T-helper 1 cell treated with Interleukin-12 subunit alpha and Interleukin-12 subunit beta and Interleukin-4 antibody, amounts not matched to agents 30 μg/mL and 1 μg/mL, for 36 hours (primary cell): ENCODE data around the gene NPR2.

ENCODE experiments used
- H3K27ac Mint-ChIP-seq: one replicate; pipeline ENCODE4 v1.8.0; 2021; ENCODE audit warnings: mild to moderate bottlenecking, mixed read lengths
- H3K27me3 Mint-ChIP-seq: one replicate; pipeline ENCODE4 v1.8.0; 2021; ENCODE audit warnings: low read depth, mixed read lengths
- H3K36me3 Mint-ChIP-seq: one replicate; pipeline ENCODE4 v1.8.0; 2021; ENCODE audit warnings: low read depth, mixed read lengths
- H3K4me1 Mint-ChIP-seq: one replicate; pipeline ENCODE4 v1.8.0; 2021; ENCODE audit warnings: low read depth, mixed read lengths
- H3K4me3 Mint-ChIP-seq: one replicate; pipeline ENCODE4 v1.8.0; 2021; ENCODE audit warnings: mild to moderate bottlenecking, moderate library complexity, mixed read lengths
- H3K9me3 Mint-ChIP-seq: one replicate; pipeline ENCODE4 v1.8.0; 2021; ENCODE audit warnings: mixed read lengths

NPR2 gene

DNA sequence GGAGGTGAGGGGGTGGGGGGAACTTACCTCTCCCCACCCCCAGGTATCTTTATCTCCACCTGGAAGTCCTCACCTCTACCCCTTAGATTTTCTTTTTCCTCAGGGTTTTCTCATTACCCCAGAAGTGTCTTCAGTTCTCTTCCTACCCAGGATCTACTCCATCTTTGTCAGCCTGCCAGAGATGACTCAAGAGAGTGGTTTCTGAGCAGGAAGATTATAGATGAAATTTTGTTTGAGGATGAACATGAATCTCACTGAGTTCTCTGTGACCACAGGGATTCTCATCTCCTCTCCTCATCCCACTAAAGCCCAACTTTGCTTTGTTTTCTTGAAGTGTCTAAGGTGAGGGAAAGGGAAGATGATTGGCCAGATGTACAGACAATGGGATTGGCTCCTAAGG lies 28.7 kb downstream of the NPR2 start:
- Mint-ChIP-seq H3K27me3 (peaks cover 20% of the 10 kb centered on the region), H3K4me3 (no peak overlapping the region), H3K9me3 (no peaks in the 10 kb centered on the region), H3K4me1 (peaks cover 7% of the 10 kb centered on the region), H3K36me3 (peaks cover 1% of the 10 kb centered on the region), H3K27ac (no peak overlapping the region)

DNA sequence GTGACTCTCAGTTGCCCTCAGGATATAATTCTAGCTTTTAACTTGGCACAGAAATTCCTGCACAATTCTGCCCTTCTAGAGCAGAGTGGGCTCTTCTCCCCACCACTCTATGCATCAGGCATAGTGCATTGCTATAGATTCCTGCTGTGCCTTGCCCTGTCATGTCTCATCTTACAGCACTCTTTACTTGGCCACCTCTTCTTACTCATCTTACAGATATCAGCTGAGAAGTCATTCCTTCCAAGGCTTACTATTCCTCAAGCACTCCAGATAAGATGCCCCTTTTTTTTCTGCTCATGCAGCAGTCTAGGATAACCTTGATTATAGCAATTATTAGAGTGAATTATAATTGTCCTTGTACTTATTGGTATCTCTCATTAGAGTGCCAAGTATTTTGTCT lies 31.5 kb downstream of the NPR2 start:
- Mint-ChIP-seq H3K9me3 (no peaks in the 10 kb centered on the region), H3K27ac (no peak overlapping the region), H3K36me3 (no peaks in the 10 kb centered on the region), H3K4me3 (no peak overlapping the region), H3K4me1 (peaks cover 9% of the 10 kb centered on the region), H3K27me3 (peaks cover 14% of the 10 kb centered on the region)

DNA sequence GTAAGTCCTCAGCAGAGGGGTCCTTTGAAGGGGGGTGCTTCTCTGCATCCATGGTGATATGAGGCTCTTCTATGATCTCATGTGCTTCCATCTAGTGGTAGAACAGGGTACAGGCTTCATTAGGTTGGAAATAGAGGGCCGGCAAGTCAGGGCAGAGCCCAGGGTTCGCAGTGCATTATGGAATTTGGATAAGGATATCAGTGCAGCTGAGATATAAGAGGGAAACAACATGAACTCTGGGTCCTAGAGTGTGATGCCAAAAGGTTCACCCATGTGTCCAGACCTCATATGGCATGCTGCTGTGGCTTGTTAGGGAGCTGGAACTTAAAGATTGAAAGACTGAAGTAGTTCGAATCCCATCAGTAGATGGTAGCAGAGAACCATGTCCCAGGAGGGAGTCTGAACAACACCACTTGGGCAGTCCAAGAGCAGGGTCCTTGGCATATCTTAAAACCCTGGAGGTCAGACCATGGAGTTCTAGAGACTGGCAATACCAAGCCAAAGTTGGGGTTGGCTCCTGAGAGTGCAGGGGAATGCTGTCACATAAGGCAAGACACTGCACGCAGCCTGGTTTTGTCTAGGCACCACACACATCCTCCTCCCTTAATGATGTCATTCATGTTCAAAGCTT lies 34.8 kb downstream of the NPR2 start:
- H3K27ac Mint-ChIP-seq: no peak overlapping the region
- H3K4me1 Mint-ChIP-seq: peaks cover 21% of the 10 kb centered on the region
- no peaks in the 10 kb centered on the region for H3K36me3 Mint-ChIP-seq
- H3K27me3 Mint-ChIP-seq: peaks cover 4% of the 10 kb centered on the region
- no peaks in the 10 kb centered on the region for H3K9me3 Mint-ChIP-seq
- peak overlapping the region; percentile 6 for H3K4me3 Mint-ChIP-seq

DNA sequence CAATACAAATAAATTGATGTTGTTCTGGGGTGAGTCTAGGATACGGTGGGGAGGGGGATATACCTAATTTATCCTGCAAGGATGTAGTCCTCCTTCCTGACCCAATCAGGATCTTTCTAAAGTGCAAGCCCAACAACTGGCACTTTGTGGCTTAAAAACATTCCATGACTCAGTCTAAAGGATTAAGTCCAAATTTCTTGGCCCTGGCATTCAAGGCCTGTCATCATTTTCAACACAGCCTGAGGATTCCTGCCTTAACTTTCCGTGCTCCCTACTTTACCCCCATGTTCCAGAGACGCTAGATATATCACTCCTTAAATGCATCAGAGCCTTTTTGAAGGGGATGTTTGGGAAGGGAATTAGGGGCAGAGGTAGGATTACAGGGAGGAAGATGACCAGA lies 36.1 kb downstream of the NPR2 start:
- H3K4me3 Mint-ChIP-seq: peak overlapping the region; percentile 64
- peak overlapping the region; percentile 37 for H3K27ac Mint-ChIP-seq
- H3K36me3 Mint-ChIP-seq: no peaks in the 10 kb centered on the region
- H3K9me3 Mint-ChIP-seq: no peaks in the 10 kb centered on the region
- peaks cover 21% of the 10 kb centered on the region for H3K4me1 Mint-ChIP-seq
- H3K27me3 Mint-ChIP-seq: peaks cover 4% of the 10 kb centered on the region

DNA sequence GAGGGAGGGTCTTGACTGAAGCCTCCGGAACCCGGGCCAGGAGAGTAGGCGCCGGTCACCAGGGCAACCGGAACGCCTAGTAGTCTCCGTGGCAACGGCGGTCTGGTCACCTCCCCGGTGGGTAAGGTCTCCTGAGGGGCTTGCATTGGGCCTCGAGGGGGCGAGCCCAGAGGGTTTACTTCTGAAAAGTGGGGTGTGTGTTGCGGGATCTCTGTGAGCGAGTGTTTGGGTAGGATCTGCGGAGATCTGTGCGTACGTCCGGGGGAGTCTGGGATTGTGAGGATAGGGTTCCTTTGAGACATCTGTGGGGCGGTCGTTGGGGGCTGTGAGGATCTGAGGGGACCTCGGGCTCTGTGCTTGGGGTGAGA lies 37.3 kb downstream of the NPR2 start, which contains the start of gene FAM221B:
FAM221B (minus strand) TSS at position 17 of the 368 bp plus-strand sequence. CDS start 2,571 bp downstream, outside the sequence.
- Mint-ChIP-seq H3K27ac (peak within 1 kb of the TSS; percentile 89), H3K36me3 (no peaks in the 10 kb centered on the region), H3K27me3 (peaks cover 4% of the 10 kb centered on the region), H3K4me3 (peak within 1 kb of the TSS; percentile 94), H3K4me1 (peaks cover 23% of the 10 kb centered on the region), H3K9me3 (no peaks in the 10 kb centered on the region)

DNA sequence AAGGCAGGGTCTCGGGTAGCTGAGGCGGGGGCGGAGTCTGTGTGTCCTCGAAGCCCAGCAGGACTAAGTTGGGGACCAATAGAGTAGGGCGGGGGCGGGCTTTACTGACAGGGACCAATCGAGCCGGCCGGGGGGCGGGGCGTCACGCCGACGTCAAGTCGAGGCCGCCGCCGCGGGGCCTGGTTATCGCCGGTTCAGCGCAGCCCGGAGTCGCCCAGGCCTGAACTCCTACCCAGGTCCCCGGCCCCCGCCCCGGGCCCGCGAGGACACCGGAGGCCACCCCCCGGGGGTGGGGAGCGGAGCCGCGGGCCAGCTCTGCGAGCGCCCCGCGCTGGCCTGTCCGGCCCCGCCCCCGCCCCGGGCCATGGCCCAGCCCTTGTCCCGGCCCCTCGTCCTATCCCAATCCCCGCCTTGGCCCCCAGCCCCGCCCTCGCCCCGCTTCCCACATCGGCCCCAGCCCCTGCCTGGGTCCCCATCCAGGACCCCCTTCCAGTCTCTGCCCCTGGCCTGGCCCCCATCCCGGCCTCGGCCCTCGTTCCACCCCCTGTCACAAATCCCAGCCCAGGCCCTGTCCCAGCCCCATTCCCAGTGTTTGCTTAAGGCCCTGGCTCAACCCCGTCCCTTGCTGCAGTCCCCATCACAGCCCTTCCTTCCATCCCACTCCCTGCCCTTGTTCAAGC lies 37.8 kb downstream of the NPR2 start, which contains the start of gene TMEM8B:
TMEM8B (plus strand) TSS at position 145 of the 680 bp plus-strand sequence; CDS start at position 365, 220 bp downstream.
- H3K4me3 Mint-ChIP-seq: peak within 1 kb of the TSS; percentile 94
- H3K9me3 Mint-ChIP-seq: no peaks in the 10 kb centered on the region
- H3K27ac Mint-ChIP-seq: peak within 1 kb of the TSS; percentile 89
- no peaks in the 10 kb centered on the region for H3K36me3 Mint-ChIP-seq
- H3K4me1 Mint-ChIP-seq: peaks cover 23% of the 10 kb centered on the region
- peaks cover 4% of the 10 kb centered on the region for H3K27me3 Mint-ChIP-seq

DNA sequence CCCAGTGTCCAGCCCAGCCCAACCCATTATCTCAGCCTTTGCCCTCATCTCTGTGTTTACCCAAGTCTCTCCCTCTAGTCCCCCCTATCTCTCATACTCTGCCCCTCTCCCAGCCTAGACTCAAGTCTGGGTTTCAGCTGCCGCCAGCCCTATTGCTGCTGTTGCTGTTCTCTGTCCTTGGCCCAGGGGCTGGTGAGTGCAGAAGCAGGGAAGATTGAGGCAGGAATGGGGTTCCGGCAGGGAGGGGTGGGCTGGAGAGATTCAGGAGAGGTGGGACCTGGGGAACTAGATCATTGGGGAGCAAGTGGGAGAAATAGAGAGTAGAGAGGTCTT lies 38.3 kb downstream of the NPR2 start:
- Mint-ChIP-seq H3K4me3 (peak overlapping the region; percentile 89), H3K36me3 (no peaks in the 10 kb centered on the region), H3K9me3 (no peaks in the 10 kb centered on the region), H3K27me3 (peaks cover 4% of the 10 kb centered on the region), H3K4me1 (peaks cover 28% of the 10 kb centered on the region), H3K27ac (peak overlapping the region; percentile 74)

DNA sequence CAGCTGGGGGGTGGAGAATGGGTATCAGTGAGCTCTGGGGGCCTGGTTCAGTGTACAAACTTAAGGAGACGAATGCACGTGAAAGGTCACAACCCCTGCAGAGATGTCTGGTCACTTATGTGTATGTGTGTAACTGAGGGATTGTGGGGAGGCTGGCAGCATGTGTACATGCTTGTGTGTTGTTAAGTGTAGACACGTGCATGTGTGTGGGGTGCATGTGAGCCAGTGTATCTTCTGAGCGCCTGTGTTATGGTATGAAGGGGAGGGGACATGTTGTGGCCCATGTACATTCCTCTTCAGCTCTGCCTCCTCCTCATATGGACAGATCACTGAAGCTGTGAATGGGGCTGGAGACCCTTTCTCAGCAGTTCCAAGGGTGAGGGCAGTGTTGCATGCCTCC lies 39.6 kb downstream of the NPR2 start:
- Mint-ChIP-seq H3K27me3 (peaks cover 4% of the 10 kb centered on the region), H3K27ac (no peak overlapping the region), H3K4me1 (peaks cover 25% of the 10 kb centered on the region), H3K36me3 (no peaks in the 10 kb centered on the region), H3K4me3 (no peak overlapping the region), H3K9me3 (no peaks in the 10 kb centered on the region)

DNA sequence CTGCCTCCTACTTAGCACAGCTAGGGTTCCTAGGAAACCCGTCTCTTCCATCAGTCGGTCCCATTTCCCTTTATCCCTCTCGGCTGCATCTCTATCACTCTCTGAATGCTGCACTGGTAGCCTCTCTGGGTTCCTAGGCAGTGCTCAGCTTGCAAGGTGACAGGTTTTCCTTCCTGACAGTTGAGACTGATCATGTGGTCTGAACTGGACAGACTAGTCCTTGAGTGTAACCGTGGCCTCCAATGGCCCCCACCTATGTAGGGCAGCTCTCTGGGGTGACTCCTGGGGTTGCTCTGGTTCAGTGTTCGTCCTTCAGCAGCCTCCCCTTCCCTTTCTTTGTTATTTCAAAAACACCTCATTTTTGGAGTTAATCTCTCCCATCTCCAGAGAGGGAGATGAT lies 41.4 kb downstream of the NPR2 start:
- Mint-ChIP-seq H3K9me3 (no peaks in the 10 kb centered on the region), H3K4me3 (no peak overlapping the region), H3K4me1 (peaks cover 22% of the 10 kb centered on the region), H3K36me3 (no peaks in the 10 kb centered on the region), H3K27ac (no peak overlapping the region), H3K27me3 (no peaks in the 10 kb centered on the region)

DNA sequence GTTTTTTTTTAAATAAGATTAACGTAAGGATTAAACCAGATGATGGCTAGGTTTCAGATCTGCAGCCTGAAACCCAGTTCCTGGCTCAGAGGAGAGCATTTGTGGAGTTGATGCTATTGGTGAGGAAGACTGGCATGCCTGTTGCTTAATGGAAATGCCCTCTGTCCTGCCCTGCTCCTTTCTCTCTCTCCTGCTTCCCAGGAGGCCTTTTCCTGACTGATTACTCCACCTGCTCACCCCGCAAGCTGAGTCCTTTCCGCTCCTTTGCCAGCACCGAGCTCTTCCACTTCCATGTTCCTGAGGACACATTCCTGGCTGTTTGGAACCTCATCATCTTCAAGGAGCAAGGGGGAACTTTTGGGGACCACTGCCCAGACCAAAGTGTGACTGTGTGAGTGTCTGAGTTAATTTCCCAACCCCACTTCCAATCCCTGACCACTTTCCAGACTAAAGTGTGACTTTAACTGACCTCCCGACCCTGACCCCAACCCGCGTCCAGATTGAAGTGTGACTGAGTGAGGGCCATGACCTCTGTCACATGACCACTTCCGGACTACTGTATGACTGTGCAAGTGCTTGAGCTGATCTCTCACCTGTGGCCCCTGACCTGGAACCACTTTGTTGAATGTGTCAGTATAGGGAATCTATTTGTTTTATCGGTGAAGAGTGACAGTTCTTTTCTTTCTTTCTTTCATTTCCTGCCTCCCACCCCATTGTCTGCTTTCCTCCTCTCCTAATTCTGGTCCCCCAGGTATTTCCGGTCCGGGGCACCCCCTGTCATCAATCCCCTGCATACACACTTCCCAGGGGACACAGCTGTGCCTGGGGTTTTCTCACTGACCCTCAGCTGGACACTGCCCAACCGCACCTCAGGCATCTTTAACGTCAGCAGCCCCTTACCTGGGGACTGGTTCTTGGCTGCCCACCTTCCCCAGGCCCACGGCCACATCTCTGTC lies 43.1 kb downstream of the NPR2 start:
- Mint-ChIP-seq H3K4me3 (no peak overlapping the region), H3K27ac (no peak overlapping the region), H3K4me1 (peaks cover 12% of the 10 kb centered on the region), H3K36me3 (no peaks in the 10 kb centered on the region), H3K9me3 (no peaks in the 10 kb centered on the region), H3K27me3 (no peaks in the 10 kb centered on the region)

DNA sequence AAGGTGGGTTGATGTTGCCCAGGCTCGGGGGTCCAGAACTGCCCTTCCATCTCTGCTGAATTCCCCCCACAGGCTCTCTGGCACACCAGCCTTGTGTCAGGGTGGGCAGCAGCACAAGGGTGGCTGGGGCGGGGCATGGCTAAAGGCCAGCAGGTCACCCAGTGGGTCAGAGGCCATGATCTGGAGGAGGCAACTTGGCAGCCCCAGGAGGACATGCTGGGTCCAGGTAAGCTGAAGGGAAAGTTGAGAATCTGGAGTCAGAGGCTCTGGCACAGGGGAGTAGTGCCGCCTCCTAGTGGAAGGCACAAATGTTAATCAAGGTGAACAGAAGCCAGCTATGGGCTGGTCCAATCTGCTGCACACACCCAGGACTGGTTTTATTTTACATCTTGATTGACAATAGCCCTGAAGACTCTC lies 43.8 kb downstream of the NPR2 start:
- Mint-ChIP-seq H3K9me3 (no peaks in the 10 kb centered on the region), H3K4me3 (no peak overlapping the region), H3K36me3 (no peaks in the 10 kb centered on the region), H3K4me1 (peaks cover 6% of the 10 kb centered on the region), H3K27ac (no peak overlapping the region), H3K27me3 (no peaks in the 10 kb centered on the region)

DNA sequence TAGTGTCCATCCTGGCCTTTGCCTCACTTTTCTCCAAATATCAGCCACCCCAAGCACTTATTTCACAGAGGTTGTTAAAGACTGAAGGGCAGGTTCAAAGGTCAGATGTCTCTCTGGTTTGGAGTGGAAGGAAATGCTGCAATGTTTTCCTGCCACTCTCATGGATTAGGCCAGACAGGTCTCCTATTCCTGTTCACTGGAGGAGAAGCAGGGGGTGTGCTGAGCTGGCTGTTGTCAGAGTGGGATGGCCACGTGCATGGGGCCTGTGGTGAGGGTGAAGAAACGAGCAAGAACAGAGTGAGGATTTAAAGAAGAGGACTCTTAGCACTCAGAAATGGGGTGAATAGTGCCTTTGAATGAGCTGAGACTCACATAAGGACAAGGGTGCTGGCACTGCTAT lies 44.4 kb downstream of the NPR2 start:
- Mint-ChIP-seq H3K4me3 (no peak overlapping the region), H3K36me3 (no peaks in the 10 kb centered on the region), H3K4me1 (peaks cover 6% of the 10 kb centered on the region), H3K9me3 (no peaks in the 10 kb centered on the region), H3K27me3 (no peaks in the 10 kb centered on the region), H3K27ac (no peak overlapping the region)

DNA sequence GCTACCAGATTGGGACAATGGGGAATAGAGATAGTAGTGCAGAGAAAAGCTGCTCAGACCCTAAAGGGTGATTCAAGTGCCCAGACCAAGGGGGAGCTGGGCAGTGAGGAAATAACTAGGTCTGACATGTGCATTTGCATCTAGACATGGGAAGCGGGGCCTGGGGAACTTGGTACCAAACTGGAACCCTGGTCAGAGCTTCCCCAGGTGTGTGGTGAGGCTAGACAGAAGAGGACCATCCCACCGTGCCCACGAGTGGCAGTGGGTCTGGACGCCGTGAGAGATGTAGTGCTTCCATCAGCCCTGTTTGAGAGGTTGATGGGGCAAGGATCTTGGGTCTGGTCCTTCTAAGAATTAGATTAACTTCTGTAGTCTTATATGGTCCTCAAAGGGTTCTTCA lies 45.2 kb downstream of the NPR2 start:
- Mint-ChIP-seq H3K36me3 (no peaks in the 10 kb centered on the region), H3K27ac (no peak overlapping the region), H3K4me1 (peaks cover 6% of the 10 kb centered on the region), H3K9me3 (no peaks in the 10 kb centered on the region), H3K27me3 (no peaks in the 10 kb centered on the region), H3K4me3 (no peak overlapping the region)

DNA sequence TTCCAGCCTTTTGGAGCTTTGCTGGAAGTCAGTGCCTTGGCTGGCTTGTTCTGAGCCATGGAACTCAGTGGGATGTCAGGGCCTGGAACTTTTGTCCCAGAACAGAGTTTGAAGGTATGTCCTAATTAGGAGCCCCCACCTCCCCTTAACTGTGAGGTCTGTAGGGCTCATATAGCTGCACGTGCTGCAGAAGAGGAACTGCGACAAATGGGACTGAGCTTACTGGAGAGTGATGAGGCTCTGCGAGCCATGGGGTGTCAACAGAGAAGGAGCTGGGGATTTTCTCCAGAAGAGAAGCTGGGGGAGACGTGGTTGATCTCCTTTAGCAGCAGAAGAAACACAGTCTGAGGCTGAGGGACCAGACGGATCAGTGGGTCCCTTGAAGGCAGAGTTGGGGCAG lies 48.5 kb downstream of the NPR2 start:
- H3K4me1 Mint-ChIP-seq: peaks cover 10% of the 10 kb centered on the region
- no peak overlapping the region for H3K27ac Mint-ChIP-seq
- no peaks in the 10 kb centered on the region for H3K36me3 Mint-ChIP-seq
- H3K27me3 Mint-ChIP-seq: no peaks in the 10 kb centered on the region
- no peaks in the 10 kb centered on the region for H3K9me3 Mint-ChIP-seq
- no peak overlapping the region for H3K4me3 Mint-ChIP-seq
